HL-60 (cell line): ENCODE measurements around the gene SIGLEC7.
A peak's percentile ranks its signal among the peaks of the same experiment; 100 is the strongest.

ENCODE experiments used
- DNase-seq, 2 experiments: peaks; one replicate each; pipeline ENCODE4 v3.0.0-alpha.2; 2010 to 2020; ENCODE audit warnings: low read depth in 1 of 2, low spot score in 1 of 2
- H3K27ac ChIP-seq: fragments of 250-450 bp; sonication (Bioruptor Pico); replicated peaks from 2 replicates; pipeline ENCODE4 v1.5.1; 2020; ENCODE audit warnings: mild to moderate bottlenecking, moderate library complexity
- H3K27me3 ChIP-seq: fragments of 250-450 bp; sonication (Bioruptor Pico); 2 replicates; pipeline ENCODE4 v1.5.1; 2021; ENCODE audit warnings: mild to moderate bottlenecking, moderate library complexity; ENCODE audit not compliant: insufficient read depth, poor library complexity, severe bottlenecking
- H3K4me3 ChIP-seq: replicated peaks from 2 replicates; pipeline ENCODE4 v1.5.1; 2011; ENCODE audit warnings: mild to moderate bottlenecking, control low read depth, low read length; ENCODE audit not compliant: insufficient read depth
- CTCF ChIP-seq: IDR thresholded peaks from one replicate; pipeline ENCODE4 v1.5.1; 2011; ENCODE audit warnings: low read length, control low read depth, inconsistent platforms; ENCODE audit not compliant: insufficient read depth
- GABPA ChIP-seq: IDR thresholded peaks from 2 replicates; pipeline ENCODE4 v1.6.1; 2012; ENCODE audit warnings: low read depth
- POLR2AphosphoS5 ChIP-seq: IDR thresholded peaks from 2 replicates; pipeline ENCODE4 v1.6.1; 2012; ENCODE audit warnings: low read depth
- REST ChIP-seq: IDR thresholded peaks from 2 replicates; pipeline ENCODE4 v1.6.1; 2012; ENCODE audit warnings: low read depth; ENCODE audit not compliant: insufficient replicate concordance
- SPI1 ChIP-seq: IDR thresholded peaks from 2 replicates; pipeline ENCODE4 v1.6.1; 2012; ENCODE audit warnings: low read depth, mild to moderate bottlenecking, borderline replicate concordance

Gene SIGLEC7

GRCh38 chr19:51179256-51179655, 37.2 kb downstream of the SIGLEC7 start:
- H3K27ac ChIP-seq = no peak overlapping the region

GRCh38 chr19:51181377-51181912, 39.3 kb downstream of the SIGLEC7 start:
- Histone ChIP-seq H3K27me3 (peaks cover 2% of the 10 kb centered on the region), H3K4me3 (no peak overlapping the region), H3K27ac (peak overlapping the region; percentile 70)
- TF ChIP-seq GABPA = no peak
- TF ChIP-seq CTCF = no peak
- TF ChIP-seq REST = no peak
- TF ChIP-seq SPI1 = no peak
- no peak for TF ChIP-seq POLR2AphosphoS5
- DNase-seq = no peak

More at GRCh38 chr19:51179256-51179655, 37.2 kb downstream of the SIGLEC7 start:
- TF ChIP-seq POLR2AphosphoS5 (no peak), GABPA (no peak), REST (no peak), CTCF (no peak), SPI1 (no peak)
- Histone ChIP-seq H3K4me3 (no peak overlapping the region), H3K27me3 (peaks cover 2% of the 10 kb centered on the region)
- DNase-seq = no peak

GRCh38 chr19:51181913-51182419, 39.9 kb downstream of the SIGLEC7 start:
- Histone ChIP-seq H3K27ac (peak overlapping the region; percentile 70), H3K27me3 (peaks cover 2% of the 10 kb centered on the region), H3K4me3 (no peak overlapping the region)
- TF ChIP-seq SPI1 (no peak), REST (no peak), CTCF (no peak), POLR2AphosphoS5 (no peak), GABPA (no peak)
- DNase-seq = peak; percentile 52 to 84
